PFSK-1 (cell line): ENCODE measurements around the gene PTCD1.

Experiments used
- FOXP2 ChIP-seq: optimal IDR thresholded peaks from 2 replicates; pipeline ENCODE3; 2011; ENCODE audit warnings: borderline replicate concordance, control low read depth, inconsistent platforms; ENCODE audit not compliant: insufficient read depth; ENCODE audit errors: extremely low read length, extremely low read depth
- POLR2AphosphoS5 ChIP-seq: IDR thresholded peaks from 2 replicates; pipeline ENCODE4 v1.6.1; 2012; ENCODE audit warnings: low read depth, mild to moderate bottlenecking, control low read depth, low read length, moderate library complexity
- SIN3A ChIP-seq: IDR thresholded peaks from 2 replicates; pipeline ENCODE4 v1.6.1; 2012; ENCODE audit warnings: mild to moderate bottlenecking, low read length, moderate library complexity, borderline replicate concordance; ENCODE audit not compliant: insufficient read depth
- TAF1 ChIP-seq: IDR thresholded peaks from 2 replicates; pipeline ENCODE4 v1.6.1; 2012; ENCODE audit warnings: low read length, control low read depth, borderline replicate concordance; ENCODE audit not compliant: insufficient read depth
- TF ChIP-seq, protein P1 (sequence below), 2 experiments: IDR thresholded peaks; 2 replicates each; pipeline versions ENCODE4 v1.6.1 to v1.8.0; 2011 to 2012; ENCODE audit warnings: low read depth in 2 of 2, low read length in 2 of 2, control low read depth in 1 of 2, inconsistent platforms in 1 of 2, mild to moderate bottlenecking in 1 of 2, moderate library complexity in 1 of 2; ENCODE audit not compliant: insufficient read depth in 1 of 2

The PTCD1 gene

DNA sequence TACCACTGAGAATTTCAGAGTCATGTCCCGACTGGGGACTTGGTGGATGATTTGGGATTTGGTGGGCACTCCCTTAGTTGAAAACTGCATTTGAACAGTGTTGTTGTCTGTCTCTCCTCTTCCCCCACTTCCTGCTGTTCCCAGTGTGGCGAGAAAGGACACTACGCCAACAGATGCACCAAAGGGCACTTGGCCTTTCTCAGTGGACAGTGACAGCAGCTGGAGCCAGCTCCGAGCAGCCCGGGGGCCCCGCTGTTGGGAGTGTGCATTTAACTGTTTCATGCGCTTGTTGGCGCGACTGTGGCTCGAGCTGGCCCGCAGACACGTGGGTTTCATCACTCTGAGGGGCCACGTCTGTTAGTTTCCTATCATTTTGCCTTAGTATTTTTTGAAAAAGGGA, 17.7 kb upstream of the PTCD1 start:
- TF ChIP-seq POLR2AphosphoS5 (no peak; the same call in 1 of the 2 replicates), SIN3A (no peak), TAF1 (no peak), FOXP2 (no peak)
- TF ChIP-seq, protein P1, sequence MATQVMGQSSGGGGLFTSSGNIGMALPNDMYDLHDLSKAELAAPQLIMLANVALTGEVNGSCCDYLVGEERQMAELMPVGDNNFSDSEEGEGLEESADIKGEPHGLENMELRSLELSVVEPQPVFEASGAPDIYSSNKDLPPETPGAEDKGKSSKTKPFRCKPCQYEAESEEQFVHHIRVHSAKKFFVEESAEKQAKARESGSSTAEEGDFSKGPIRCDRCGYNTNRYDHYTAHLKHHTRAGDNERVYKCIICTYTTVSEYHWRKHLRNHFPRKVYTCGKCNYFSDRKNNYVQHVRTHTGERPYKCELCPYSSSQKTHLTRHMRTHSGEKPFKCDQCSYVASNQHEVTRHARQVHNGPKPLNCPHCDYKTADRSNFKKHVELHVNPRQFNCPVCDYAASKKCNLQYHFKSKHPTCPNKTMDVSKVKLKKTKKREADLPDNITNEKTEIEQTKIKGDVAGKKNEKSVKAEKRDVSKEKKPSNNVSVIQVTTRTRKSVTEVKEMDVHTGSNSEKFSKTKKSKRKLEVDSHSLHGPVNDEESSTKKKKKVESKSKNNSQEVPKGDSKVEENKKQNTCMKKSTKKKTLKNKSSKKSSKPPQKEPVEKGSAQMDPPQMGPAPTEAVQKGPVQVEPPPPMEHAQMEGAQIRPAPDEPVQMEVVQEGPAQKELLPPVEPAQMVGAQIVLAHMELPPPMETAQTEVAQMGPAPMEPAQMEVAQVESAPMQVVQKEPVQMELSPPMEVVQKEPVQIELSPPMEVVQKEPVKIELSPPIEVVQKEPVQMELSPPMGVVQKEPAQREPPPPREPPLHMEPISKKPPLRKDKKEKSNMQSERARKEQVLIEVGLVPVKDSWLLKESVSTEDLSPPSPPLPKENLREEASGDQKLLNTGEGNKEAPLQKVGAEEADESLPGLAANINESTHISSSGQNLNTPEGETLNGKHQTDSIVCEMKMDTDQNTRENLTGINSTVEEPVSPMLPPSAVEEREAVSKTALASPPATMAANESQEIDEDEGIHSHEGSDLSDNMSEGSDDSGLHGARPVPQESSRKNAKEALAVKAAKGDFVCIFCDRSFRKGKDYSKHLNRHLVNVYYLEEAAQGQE (IDR thresholded peaks at IDR 0.05; ENCODE audit: insufficient read depth in 1 of 2, low read depth in 2 of 2, low read length in 2 of 2): no peak

DNA sequence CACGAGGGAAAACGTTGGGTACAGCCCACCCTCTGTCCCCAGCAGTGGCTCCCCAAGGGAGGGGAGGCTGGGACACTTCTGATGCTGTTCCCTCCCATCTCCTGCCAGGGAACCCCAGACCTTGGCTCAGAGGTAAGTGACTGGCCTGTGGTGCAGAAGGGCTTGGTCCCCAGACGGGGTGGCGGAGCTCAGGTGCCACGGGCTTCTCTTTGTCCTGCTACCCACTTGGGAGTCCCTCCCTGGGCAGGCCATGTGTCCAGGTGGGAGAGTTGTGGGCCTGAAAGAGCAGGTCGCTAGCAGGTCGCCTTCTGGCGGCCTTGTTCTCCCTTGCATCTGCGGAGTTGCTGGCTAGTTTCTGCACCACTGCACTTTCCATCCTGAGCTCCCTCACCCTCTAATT, 17.3 kb upstream of the PTCD1 start:
- no peak; the same call in 1 of the 2 replicates for TF ChIP-seq POLR2AphosphoS5
- TF ChIP-seq FOXP2: no peak
- TF ChIP-seq TAF1: no peak
- TF ChIP-seq SIN3A: no peak

DNA sequence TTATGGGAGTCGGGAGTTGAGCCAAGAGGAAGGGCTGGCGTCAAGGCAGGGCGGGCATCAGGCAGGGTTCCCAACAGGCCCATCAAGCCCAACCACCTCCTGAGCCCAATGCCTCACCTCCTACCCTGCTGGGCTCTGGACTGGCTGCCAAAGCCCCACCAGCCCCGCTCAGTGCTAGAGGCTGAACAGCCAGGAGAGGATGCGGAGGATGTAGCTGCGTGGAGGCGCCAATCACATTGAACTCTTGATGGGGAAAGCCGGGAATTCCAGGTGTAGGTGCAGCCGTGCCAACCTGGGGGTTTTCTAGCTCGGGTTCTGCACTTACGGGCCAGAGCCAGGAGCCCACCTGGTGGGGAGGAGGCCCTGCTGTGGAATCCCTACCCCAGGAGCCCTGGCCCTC, 14.5 kb upstream of the PTCD1 start:
- TF ChIP-seq POLR2AphosphoS5 (no peak), SIN3A (no peak)
- TF ChIP-seq, protein P1 (IDR thresholded peaks at IDR 0.05; ENCODE audit: insufficient read depth in 1 of 2, low read depth in 2 of 2, low read length in 2 of 2): no peak

DNA sequence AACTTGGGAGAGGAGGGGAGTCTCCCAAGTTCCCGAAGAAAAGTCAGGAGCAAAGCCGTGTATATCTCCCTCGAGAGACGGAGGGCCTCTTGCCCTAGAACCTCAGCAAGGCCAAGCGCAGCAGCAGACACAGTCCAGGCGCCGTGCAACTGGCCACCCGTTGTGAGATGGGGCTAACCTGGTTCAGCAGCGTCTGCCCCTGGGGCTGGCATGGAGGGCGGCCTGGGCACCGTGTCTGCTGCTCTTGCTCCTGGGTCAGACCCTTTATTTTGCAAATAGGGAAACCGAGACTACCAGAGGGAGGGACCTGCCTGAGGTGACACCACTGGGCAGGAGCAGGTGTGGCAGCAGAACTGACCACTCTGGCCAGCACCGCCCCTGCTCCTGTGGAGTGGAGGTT, 13.9 kb upstream of the PTCD1 start:
- no peak for TF ChIP-seq POLR2AphosphoS5
- no peak for TF ChIP-seq SIN3A
- no peak for TF ChIP-seq FOXP2
- no peak for TF ChIP-seq TAF1
- TF ChIP-seq, protein P1 (IDR thresholded peaks at IDR 0.05; ENCODE audit: insufficient read depth in 1 of 2, low read depth in 2 of 2, low read length in 2 of 2): no peak

DNA sequence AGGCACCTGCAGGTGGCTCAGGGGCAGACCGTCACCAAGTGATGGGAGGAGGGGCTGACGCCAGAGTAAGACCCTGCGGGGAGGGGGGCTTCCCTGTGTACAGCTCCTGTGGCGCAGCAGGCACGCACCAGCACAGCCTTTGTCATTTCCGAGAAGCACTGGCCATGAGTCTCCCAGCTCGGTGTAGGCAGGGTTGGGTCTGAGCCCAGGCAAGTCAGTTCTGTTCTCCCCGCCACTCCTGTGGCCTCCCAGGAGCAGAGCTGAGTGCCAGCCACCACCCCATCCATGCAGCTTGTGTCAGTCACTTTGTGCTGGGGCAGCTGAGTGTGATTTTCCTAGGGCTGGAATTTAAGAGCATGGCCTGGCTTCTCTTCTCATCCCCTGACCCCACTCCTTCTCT, 13.3 kb upstream of the PTCD1 start:
- TF ChIP-seq SIN3A (no peak), TAF1 (no peak), FOXP2 (no peak), POLR2AphosphoS5 (no peak)
- TF ChIP-seq, protein P1 (IDR thresholded peaks at IDR 0.05; ENCODE audit: insufficient read depth in 1 of 2, low read depth in 2 of 2, low read length in 2 of 2): no peak

DNA sequence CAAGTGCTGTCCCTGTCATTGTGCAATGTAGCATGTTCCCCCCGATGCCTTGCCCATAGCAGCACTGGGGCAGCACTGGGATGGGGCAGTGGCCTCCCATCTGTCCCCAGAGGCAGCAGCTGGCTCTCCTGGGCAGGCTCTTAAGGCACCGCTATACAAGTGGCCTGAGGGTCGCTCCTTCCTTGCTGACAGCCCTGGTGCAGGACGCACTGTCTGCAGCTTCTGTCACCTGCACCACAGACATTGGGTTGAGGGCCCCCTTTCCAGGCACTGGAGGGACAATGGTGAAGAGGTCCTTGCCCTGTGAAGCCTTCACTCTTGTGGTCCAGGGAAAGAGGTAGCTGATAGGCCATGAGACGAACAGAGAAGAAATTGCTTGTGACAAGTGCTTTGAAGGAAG, 10.7 kb upstream of the PTCD1 start:
- TF ChIP-seq POLR2AphosphoS5 (no peak; the same call in 1 of the 2 replicates), FOXP2 (no peak), TAF1 (no peak), SIN3A (no peak)
- TF ChIP-seq, protein P1 (IDR thresholded peaks at IDR 0.05; ENCODE audit: insufficient read depth in 1 of 2, low read depth in 2 of 2, low read length in 2 of 2): no peak
